ENCODE data around the gene GLRA2.

GRCh38 chrX:14698790-14699189 lies 169.5 kb downstream of the GLRA2 start:
- TF ChIP-seq CTCF (IDR thresholded peaks at IDR 0.05) (no peak), POLR2AphosphoS5 (IDR thresholded peaks at IDR 0.05; ENCODE audit: low read depth, low read length) (no peak), NFIC (IDR thresholded peaks at IDR 0.05; ENCODE audit: borderline replicate concordance) (no peak), GABPA (IDR thresholded peaks at IDR 0.05; ENCODE audit: low read depth) (no peak), TEAD4 (IDR thresholded peaks at IDR 0.05; ENCODE audit: borderline replicate concordance, insufficient read depth) (no peak), YY1 (IDR thresholded peaks at IDR 0.05; ENCODE audit: low read depth) (no peak)
- TF ChIP-seq, protein P1, sequence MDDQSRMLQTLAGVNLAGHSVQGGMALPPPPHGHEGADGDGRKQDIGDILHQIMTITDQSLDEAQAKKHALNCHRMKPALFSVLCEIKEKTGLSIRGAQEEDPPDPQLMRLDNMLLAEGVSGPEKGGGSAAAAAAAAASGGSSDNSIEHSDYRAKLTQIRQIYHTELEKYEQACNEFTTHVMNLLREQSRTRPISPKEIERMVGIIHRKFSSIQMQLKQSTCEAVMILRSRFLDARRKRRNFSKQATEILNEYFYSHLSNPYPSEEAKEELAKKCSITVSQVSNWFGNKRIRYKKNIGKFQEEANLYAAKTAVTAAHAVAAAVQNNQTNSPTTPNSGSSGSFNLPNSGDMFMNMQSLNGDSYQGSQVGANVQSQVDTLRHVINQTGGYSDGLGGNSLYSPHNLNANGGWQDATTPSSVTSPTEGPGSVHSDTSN (IDR thresholded peaks at IDR 0.05), result no peak
- TF ChIP-seq, protein P2, sequence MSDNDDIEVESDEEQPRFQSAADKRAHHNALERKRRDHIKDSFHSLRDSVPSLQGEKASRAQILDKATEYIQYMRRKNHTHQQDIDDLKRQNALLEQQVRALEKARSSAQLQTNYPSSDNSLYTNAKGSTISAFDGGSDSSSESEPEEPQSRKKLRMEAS (IDR thresholded peaks at IDR 0.05; ENCODE audit: low read depth), result no peak
- TF ChIP-seq, protein P3, sequence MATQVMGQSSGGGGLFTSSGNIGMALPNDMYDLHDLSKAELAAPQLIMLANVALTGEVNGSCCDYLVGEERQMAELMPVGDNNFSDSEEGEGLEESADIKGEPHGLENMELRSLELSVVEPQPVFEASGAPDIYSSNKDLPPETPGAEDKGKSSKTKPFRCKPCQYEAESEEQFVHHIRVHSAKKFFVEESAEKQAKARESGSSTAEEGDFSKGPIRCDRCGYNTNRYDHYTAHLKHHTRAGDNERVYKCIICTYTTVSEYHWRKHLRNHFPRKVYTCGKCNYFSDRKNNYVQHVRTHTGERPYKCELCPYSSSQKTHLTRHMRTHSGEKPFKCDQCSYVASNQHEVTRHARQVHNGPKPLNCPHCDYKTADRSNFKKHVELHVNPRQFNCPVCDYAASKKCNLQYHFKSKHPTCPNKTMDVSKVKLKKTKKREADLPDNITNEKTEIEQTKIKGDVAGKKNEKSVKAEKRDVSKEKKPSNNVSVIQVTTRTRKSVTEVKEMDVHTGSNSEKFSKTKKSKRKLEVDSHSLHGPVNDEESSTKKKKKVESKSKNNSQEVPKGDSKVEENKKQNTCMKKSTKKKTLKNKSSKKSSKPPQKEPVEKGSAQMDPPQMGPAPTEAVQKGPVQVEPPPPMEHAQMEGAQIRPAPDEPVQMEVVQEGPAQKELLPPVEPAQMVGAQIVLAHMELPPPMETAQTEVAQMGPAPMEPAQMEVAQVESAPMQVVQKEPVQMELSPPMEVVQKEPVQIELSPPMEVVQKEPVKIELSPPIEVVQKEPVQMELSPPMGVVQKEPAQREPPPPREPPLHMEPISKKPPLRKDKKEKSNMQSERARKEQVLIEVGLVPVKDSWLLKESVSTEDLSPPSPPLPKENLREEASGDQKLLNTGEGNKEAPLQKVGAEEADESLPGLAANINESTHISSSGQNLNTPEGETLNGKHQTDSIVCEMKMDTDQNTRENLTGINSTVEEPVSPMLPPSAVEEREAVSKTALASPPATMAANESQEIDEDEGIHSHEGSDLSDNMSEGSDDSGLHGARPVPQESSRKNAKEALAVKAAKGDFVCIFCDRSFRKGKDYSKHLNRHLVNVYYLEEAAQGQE (IDR thresholded peaks at IDR 0.05; ENCODE audit: low read depth, low read length), result no peak
